Stomach (tissue), 9 donors: ENCODE data around the gene DNAAF1. TPM values are rescaled to one million over a fixed set of nuclear protein-coding genes. Genes with fewer than 3 reads are reported as not detected.
"Not testable (repeated sequence)": the region's sequence is repeated elsewhere in the genome, so short reads cannot be mapped to it uniquely, and the experiment has no call there.

Experiments used
- DNase-seq, 2 donors: peaks; one replicate each; pipeline versions ENCODE4 v3.0.0 to v3.0.0-alpha.2; 2013 to 2019
- H3K27ac ChIP-seq, 5 donors: fragments of 200-600 bp in 4 of 5; sonication (generic) in 4 of 5; one replicate each; pipeline ENCODE4 v1.5.1; 2013 to 2019; ENCODE audit warnings: mild to moderate bottlenecking in 1 of 5, moderate library complexity in 1 of 5
- H3K27me3 ChIP-seq, 3 donors: fragments of 200-600 bp; sonication (generic); one replicate each; pipeline ENCODE4 v1.5.1; 2017 to 2019; ENCODE audit warnings: mixed run types in 1 of 3
- H3K36me3 ChIP-seq, 4 donors: fragments of 200-600 bp; sonication (generic); 1 replicate in 3 of 4; 2 replicates in 1 of 4; pipeline ENCODE4 v1.5.1; 2016 to 2019
- H3K4me1 ChIP-seq, 4 donors: fragments of 200-600 bp; sonication (generic); one replicate each; pipeline ENCODE4 v1.5.1; 2016 to 2019
- H3K4me3 ChIP-seq, 4 donors: fragments of 200-600 bp; sonication (generic) in 3 of 4; one replicate each; pipeline ENCODE4 v1.5.1; 2016 to 2019; ENCODE audit warnings: mild to moderate bottlenecking in 1 of 4
- H3K9me3 ChIP-seq, 4 donors: fragments of 200-600 bp; sonication (generic); one replicate each; pipeline ENCODE4 v1.5.1; 2016 to 2019
- CTCF ChIP-seq, 7 experiments: fragments of 450-650 bp in 4 of 7; fragments of 200-600 bp in 3 of 7; sonication (generic) in 3 of 7; IDR thresholded peaks; one replicate each; pipeline ENCODE4 v1.5.1; 2016 to 2019; ENCODE audit warnings: antibody characterized with exemption in 7 of 7, control low read depth in 2 of 7, mild to moderate bottlenecking in 1 of 7
- EP300 ChIP-seq: sonication (generic); formaldehyde crosslinking; IDR thresholded peaks from one replicate; pipeline ENCODE4 v1.6.1; 2017; ENCODE audit warnings: antibody characterized with exemption
- POLR2A ChIP-seq, 4 donors: fragments of 450-650 bp; IDR thresholded peaks; one replicate each; pipeline ENCODE4 v1.6.1; 2016; ENCODE audit warnings: antibody characterized with exemption in 4 of 4, control low read depth in 2 of 4, mild to moderate bottlenecking in 1 of 4, moderate library complexity in 1 of 4
- POLR2AphosphoS5 ChIP-seq, 3 donors: sonication (generic); formaldehyde crosslinking; IDR thresholded peaks; one replicate each; pipeline ENCODE4 v1.6.1; 2016; ENCODE audit warnings: antibody characterized with exemption in 3 of 3
- WGBS, 5 donors: extraction: QIAGEN DNeasy Blood & Tissue Kit in 3 of 5; methylation state at CpG; one replicate each; pipeline versions ENCODE4 v1.1.5 to v1.1.7; 2013 to 2018; 5-methylcytosine and 5-hydroxymethylcytosine counted together
- intact Hi-C: fragments of 100-400 bp; cut with DNase I; formaldehyde crosslinking; loops from one replicate; pipeline ENCODE4 v1.15.1; 2023; ENCODE audit warnings: low total_unique reads
- polyA plus RNA-seq, 3 donors: library from polyadenylated mRNA; stranded (reverse); fragments of 200-250 nt; gene quantifications; one replicate each; pipeline ENCODE4 v1.2.3, GENCODE V29; 2013
- total RNA-seq, 5 donors: library from RNA; depleted of rRNA; stranded (reverse); fragments of >200 nt; gene quantifications; one replicate each; pipeline versions ENCODE4 v1.1.0 to v1.2.3, GENCODE V29; 2014 to 2016
- donor health status: healthy with polysubstance abuse.
- donor health status: Bipolar disorder and iron deficiency.
- donor health status: healthy.

DNAAF1 gene
- total and polyA plus RNA-seq, 8 donors = 0.37 to 11.4 (median 1.4) TPM; not detected in 3

- H3K36me3 ChIP-seq = peaks cover 0 to 31% (median 23%) of the 10 kb centered on the region in 4 donors
- intact Hi-C loops = no loop called here
- 58 to 69% (median 64%) methylated on average over 3 of the region's 3 CpGs for WGBS, 5 donors
- H3K9me3 ChIP-seq = no peaks in the 10 kb centered on the region
- no peak for DNase-seq
- no peak overlapping the region for H3K27ac ChIP-seq
- peaks cover 8 to 77% (median 41%) of the 10 kb centered on the region in 4 donors for H3K4me1 ChIP-seq
- no peak for TF ChIP-seq POLR2AphosphoS5 (IDR thresholded peaks at IDR 0.05)
- no peaks in the 10 kb centered on the region for H3K27me3 ChIP-seq
- H3K4me3 ChIP-seq = no peak overlapping the region
Measured at GRCh38 chr16:84111525-84111924, 33.6 kb upstream of the DNAAF1 start.

- intact Hi-C loops, H3K4me3 ChIP-seq, DNase-seq, H3K9me3 ChIP-seq, H3K27ac ChIP-seq, H3K27me3 ChIP-seq: not testable (repeated sequence)
- peaks cover 0 to 28% (median 20%) of the 10 kb centered on the region in 4 donors for H3K36me3 ChIP-seq
- WGBS, 5 donors = 92 to 95% (median 93%) methylated on average over 3 of the region's 3 CpGs
- peaks cover 8 to 74% (median 39%) of the 10 kb centered on the region in 4 donors for H3K4me1 ChIP-seq
Measured at GRCh38 chr16:84111949-84112348, 33.2 kb upstream of the DNAAF1 start.

GRCh38 chr16:84115919-84116719, 29.0 kb upstream of the DNAAF1 start:
- DNase-seq = peak; percentile 66 to 75
- H3K9me3 ChIP-seq = no peaks in the 10 kb centered on the region
- intact Hi-C loops = no loop called here
- H3K36me3 ChIP-seq = no peaks in the 10 kb centered on the region
- peak overlapping the region; percentile 72 to 97 (median 92) for H3K4me3 ChIP-seq
- H3K27me3 ChIP-seq = no peaks in the 10 kb centered on the region
- TF ChIP-seq POLR2A (IDR thresholded peaks at IDR 0.05) = no peak
- no peak for TF ChIP-seq POLR2AphosphoS5 (IDR thresholded peaks at IDR 0.05)
- peak in 3 of 7 experiments; percentile 7 to 56 (median 15) for TF ChIP-seq CTCF (IDR thresholded peaks at IDR 0.05)
- no peak for TF ChIP-seq EP300
- 1% methylated on average over 33 to 57 of the region's 57 CpGs for WGBS, 5 donors
- H3K27ac ChIP-seq = peak overlapping the region; percentile 87 to 97 (median 93)
- H3K4me1 ChIP-seq = peaks cover 13 to 52% (median 37%) of the 10 kb centered on the region in 4 donors

- H3K4me1 ChIP-seq = peaks cover 13 to 45% (median 33%) of the 10 kb centered on the region in 4 donors
- WGBS, 5 donors = 0 to 1% (median 1%) methylated on average over 28 to 94 of the region's 94 CpGs
- no peaks in the 10 kb centered on the region for H3K9me3 ChIP-seq
- H3K4me3 ChIP-seq = peak within 1 kb of the TSS; percentile 72 to 97 (median 92)
- H3K27me3 ChIP-seq = no peaks in the 10 kb centered on the region
- TF ChIP-seq POLR2AphosphoS5 (IDR thresholded peaks at IDR 0.05) (peak; percentile 79 to 96 (median 90)), CTCF (IDR thresholded peaks at IDR 0.05) (peak in 2 of 7 experiments; percentile 1 to 5), POLR2A (IDR thresholded peaks at IDR 0.05) (no peak), EP300 (no peak)
- H3K27ac ChIP-seq = peak within 1 kb of the TSS; percentile 87 to 97 (median 93)
- peaks cover 0 to under 1% (median 0%) of the 10 kb centered on the region in 4 donors for H3K36me3 ChIP-seq
- DNase-seq = peak; percentile 99 to 100
- intact Hi-C loops = no loop called here
Measured at GRCh38 chr16:84116720-84117493, 28.2 kb upstream of the DNAAF1 start, which contains the start of gene MBTPS1. Gene MBTPS1 (minus strand): TSS chr16:84116942. CDS start chr16:84101783, 15,159 bp downstream.

- Histone ChIP-seq H3K9me3 (no peaks in the 10 kb centered on the region), H3K27me3 (no peaks in the 10 kb centered on the region), H3K4me1 (peaks cover 13 to 42% (median 31%) of the 10 kb centered on the region in 4 donors), H3K27ac (peak overlapping the region; percentile 87 to 97 (median 93)), H3K36me3 (peaks cover 0 to 6% (median 3%) of the 10 kb centered on the region in 4 donors), H3K4me3 (peak overlapping the region; percentile 72 to 97 (median 92))
- TF ChIP-seq EP300 (no peak), CTCF (IDR thresholded peaks at IDR 0.05) (no peak), POLR2A (IDR thresholded peaks at IDR 0.05) (no peak), POLR2AphosphoS5 (IDR thresholded peaks at IDR 0.05) (no peak)
- intact Hi-C loops = no loop called here
- 7 to 12% (median 9%) methylated on average over 8 to 12 of the region's 12 CpGs for WGBS, 5 donors
- no peak for DNase-seq
Measured at GRCh38 chr16:84117494-84117843, 27.6 kb upstream of the DNAAF1 start.

- H3K4me1 ChIP-seq = peaks cover 13 to 36% (median 28%) of the 10 kb centered on the region in 4 donors
- DNase-seq, intact Hi-C loops, H3K9me3 ChIP-seq, H3K27ac ChIP-seq, H3K27me3 ChIP-seq, H3K4me3 ChIP-seq: not testable (repeated sequence)
- 87 to 94% (median 90%) methylated on average over 5 of the region's 5 CpGs for WGBS, 5 donors
- H3K36me3 ChIP-seq = peaks cover 0 to 14% (median 12%) of the 10 kb centered on the region in 4 donors
Measured at GRCh38 chr16:84118315-84118714, 26.8 kb upstream of the DNAAF1 start.
